NCI-H1092 (cell line): Measurements from ENCODE around the gene CASTOR1.

Source experiments
- DNase-seq: peaks from one replicate; lab custom pipeline; 2025; lab: John Stamatoyannopoulos, UW

Gene CASTOR1

DNA sequence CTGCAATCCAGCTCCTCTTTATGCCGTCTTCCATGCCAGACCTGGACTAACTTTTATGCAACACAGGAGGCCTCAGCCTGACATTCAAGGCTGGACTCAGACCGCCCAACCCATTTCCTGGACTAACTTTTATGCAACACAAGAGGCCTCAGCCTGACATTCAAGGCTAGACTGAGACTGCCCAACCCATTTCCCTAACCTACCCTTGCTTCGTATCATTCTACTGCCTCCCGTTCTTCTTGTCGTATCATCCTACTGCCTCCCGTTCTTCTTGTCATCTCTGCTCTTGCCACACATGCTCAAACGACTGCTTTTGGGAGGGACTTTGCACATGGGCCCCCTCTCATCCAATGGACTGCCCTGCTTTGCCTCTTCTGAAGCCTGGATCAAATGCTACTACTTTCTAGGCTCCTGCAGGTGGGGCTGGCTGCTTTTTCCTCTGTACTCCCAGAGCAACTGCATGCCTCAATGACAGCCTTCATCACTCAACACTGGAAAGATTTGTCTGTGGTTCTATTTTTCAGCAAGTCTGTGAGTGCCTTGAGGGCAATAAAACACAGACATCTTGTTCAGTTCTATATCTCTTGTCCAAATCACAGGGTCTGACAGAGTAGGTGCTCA, 29.6 kb upstream of the CASTOR1 start:
- no peak for DNase-seq

- no peak for DNase-seq
Measured at GRCh38 chr22:30317778-30318177, 28.5 kb upstream of the CASTOR1 start.

- DNase-seq: no peak
Measured at GRCh38 chr22:30315962-30316576, 26.8 kb upstream of the CASTOR1 start.

- no peak for DNase-seq
Measured at GRCh38 chr22:30314915-30315314, 25.6 kb upstream of the CASTOR1 start.

GRCh38 chr22:30313527-30314363, 24.4 kb upstream of the CASTOR1 start:
- no peak for DNase-seq

DNA sequence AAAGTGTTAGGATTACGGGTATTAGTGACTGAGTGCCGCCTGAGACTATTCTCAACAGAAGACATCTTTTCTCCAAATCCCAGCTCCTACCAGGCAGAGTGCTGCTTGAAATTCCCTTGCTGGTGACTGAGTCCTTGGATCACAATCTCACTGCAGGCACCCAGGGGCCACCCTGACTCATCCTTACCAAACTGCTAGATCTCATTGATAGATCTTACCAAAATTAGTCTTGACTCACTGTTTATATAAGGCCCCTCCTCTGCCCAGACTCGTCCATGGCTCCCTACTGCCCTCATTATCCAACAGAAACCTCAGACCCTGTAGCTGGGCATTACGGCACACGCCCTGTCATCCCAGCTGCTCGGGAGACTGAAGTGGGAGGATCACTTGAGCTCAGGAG, 22.7 kb upstream of the CASTOR1 start:
- no peak for DNase-seq

DNA sequence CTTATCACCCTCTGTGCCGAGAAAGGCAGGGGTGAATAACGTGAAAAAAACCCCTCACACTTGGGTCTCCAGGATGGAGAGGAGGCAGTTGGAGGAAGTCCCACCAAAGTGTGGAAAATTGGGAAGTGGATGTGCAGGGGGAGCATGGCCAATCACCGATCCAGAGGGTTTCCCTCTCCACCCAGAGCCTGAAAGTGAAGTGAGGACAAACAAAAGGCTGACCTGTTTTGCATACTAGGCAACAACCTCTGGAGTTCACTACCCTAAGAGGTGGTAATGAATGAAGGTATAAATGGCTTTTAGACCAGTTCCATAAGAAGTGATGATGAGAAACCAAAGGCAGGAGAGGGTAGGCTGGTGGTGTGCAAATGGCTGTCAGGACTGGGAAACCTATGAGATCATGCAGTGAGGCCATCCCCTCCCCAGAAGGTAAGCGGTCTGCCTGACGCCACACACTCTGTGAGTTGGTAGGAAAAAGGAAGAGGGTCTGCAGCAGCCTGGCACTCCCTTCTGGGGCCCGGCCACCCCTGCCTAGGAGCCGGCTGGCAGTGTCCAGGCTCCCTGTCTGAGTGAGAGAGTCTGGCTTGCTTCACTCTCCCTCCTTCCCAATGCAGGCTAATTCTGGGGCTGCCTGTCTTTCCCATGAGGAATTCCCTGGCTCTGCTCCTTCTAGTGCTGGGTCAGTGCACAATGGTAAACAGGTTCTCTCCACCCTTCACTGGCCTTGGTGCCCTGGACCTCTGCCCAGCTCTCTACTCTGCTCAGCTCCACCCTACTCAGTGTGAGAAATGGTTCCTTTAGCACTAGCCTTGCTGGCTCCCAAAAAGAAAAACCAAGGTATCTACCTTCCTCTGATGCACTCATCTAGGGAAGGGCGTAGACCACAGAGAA, 21.8 kb upstream of the CASTOR1 start:
- no peak for DNase-seq

DNA sequence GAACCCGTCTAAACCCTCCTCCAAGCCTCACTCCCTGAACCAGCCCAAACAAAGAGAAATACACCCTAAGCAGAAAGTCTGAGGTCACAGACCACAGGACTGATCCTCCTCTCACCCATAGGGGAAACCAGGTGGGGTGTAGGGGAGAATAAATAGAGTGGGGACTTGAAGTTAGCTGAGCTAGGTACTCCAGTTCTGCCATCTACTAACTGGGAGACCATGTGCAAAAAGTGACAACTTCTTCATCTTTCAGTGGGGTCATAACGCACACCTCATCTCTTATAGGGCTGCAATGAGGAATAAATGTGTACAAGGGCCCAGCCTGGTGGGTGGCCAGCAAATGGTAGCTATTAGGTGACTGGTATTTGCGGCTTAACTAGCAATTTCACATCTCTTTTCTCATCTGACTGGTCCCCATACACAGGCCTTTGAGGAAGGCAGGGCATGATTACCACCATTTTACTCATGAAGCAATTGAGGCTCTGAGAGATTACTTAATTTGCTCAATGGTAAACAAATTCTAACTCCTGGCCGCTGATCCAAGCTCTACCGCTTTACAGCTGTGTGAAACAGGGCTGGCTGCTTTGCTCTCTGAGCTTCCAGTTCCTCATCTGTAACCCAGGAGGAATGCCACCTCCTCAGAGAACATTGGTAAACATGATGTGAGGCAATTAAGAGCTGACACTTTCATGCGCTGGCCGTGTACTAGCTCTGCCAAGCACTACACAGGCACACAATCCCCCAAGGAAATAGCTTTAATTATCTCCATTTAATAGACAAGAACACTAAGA, 20.8 kb upstream of the CASTOR1 start:
- DNase-seq: peak; percentile 3

GRCh38 chr22:30308518-30309230, 19.4 kb upstream of the CASTOR1 start:
- no peak for DNase-seq

GRCh38 chr22:30308093-30308492, 18.8 kb upstream of the CASTOR1 start:
- no peak for DNase-seq

GRCh38 chr22:30307041-30307574, 17.8 kb upstream of the CASTOR1 start:
- no peak for DNase-seq

- DNase-seq: no peak
Measured at GRCh38 chr22:30306627-30307011, 17.3 kb upstream of the CASTOR1 start.

DNA sequence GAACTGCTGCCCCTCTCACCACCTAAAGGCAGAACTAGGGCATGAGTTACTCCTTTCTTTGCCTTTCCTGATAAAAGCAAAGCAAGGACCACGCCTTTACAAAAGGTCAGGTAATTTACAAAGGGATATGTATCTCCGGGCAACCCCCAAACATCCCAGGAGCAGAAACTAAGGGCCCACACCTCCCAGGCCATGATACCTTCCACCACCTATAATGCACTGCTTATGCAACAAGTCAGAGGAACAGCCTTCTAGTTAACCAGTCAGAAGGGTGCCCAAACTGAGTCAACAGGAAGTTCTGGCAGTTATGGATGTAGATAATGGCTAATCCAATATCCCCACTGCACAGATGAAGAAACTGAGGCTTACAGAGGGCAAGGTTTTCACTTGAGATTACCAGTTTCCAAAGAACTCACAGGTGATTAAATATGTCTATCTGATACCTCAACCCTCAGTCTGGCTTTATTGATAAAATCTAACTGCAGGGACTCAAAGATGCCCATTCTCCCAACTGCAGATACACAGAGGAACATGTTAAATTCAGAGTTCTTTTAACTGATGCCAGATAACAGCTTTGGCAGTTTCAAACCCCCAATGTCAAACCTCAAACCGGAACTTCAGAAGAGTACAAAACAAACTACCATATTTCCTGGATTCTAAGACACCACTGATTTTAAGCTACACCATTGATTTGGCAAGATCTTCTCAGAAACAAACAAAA, 16.8 kb upstream of the CASTOR1 start:
- no peak for DNase-seq

GRCh38 chr22:30305519-30305905, 16.2 kb upstream of the CASTOR1 start:
- DNase-seq: no peak

- DNase-seq: no peak
Measured at GRCh38 chr22:30304495-30305244, 15.4 kb upstream of the CASTOR1 start.

DNA sequence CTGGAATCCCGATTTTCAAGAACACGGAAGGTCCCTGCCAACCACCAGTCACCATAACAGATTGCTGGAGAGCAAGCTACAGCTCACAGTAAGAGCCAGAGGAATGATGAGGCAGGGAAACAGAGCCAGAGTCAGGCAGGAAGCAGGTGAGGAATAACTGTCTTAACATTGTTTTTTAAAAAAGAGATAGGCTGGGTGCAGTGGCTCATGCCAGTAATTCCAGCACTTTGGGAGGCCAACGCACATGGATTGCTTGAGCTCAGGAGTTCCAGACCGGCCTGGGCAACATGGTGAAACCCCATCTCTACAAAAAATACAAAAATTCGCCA, 13.5 kb upstream of the CASTOR1 start:
- DNase-seq: no peak

DNA sequence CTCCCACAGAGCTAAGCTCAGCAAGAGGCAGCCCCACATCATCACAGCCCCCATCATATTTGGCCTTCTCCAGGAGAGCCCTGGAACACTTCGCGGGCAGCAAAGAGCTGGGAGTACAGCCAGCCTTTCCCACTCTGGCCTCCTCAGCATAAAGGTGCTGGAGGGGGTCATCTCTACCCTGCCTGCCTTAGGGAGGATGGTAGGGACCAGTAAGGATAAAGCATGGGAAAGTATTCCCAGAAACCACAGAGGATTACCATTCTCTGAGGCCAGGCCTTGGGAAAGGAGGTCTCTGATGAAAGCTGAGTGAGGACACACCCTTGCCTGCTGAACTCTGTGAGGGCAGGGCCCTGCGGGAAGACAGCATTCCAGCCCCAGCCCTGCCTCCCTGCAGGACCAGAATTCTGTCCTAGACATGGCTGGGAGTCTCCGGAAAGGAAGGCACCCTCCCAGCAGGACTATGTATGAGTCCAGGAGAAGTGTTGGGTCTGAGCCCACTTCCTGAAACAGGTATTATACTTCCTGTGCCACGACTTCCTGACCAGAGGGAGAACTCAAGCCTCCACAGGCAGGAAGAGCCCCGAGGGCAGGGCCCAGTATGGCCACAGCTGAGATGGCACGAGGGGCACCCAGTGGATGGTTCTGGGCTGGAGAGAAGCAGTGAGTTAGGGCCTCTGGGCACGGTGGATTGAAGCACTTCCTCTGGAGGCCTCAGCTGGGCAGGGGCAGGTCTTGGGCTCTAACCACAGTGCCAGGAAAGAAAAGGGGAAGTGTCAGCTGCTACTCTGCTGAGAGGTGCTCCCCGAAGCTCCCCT, 12.9 kb upstream of the CASTOR1 start:
- DNase-seq: no peak

- DNase-seq: no peak
Measured at GRCh38 chr22:30299322-30299721, 10.0 kb upstream of the CASTOR1 start.
